Parathyroid adenoma (tissue), 2 donors: ENCODE data around the gene VAX1.
A peak's percentile ranks its signal among the peaks of the same experiment; 100 is the strongest.

Experiments
- H2AFZ ChIP-seq: fragments of 300-600 bp; sonication (generic); one replicate; pipeline ENCODE4 v1.7.0; 2017; ENCODE audit warnings: antibody characterized with exemption, mild to moderate bottlenecking
- H3K27ac ChIP-seq: fragments of 300-600 bp; sonication (generic); one replicate; pipeline ENCODE4 v1.7.0; 2017
- H3K27me3 ChIP-seq: fragments of 300-600 bp; sonication (generic); one replicate; pipeline ENCODE4 v1.7.0; 2017; ENCODE audit warnings: low read length; ENCODE audit not compliant: control insufficient read depth, insufficient read depth
- H3K36me3 ChIP-seq: fragments of 300-600 bp; sonication (generic); one replicate; pipeline ENCODE4 v1.7.0; 2017; ENCODE audit warnings: low read length; ENCODE audit not compliant: control insufficient read depth, insufficient read depth
- H3K4me1 ChIP-seq: fragments of 300-600 bp; sonication (generic); one replicate; pipeline ENCODE4 v1.7.0; 2017; ENCODE audit warnings: control low read depth
- H3K4me2 ChIP-seq: fragments of 300-600 bp; sonication (generic); one replicate; pipeline ENCODE4 v1.7.0; 2017; ENCODE audit warnings: low read length
- H3K4me3 ChIP-seq: fragments of 300-600 bp; sonication (generic); one replicate; pipeline ENCODE4 v1.7.0; 2017; ENCODE audit warnings: low read depth, low read length
- H3K79me2 ChIP-seq: fragments of 300-600 bp; sonication (generic); one replicate; pipeline ENCODE4 v1.7.0; 2017; ENCODE audit warnings: control low read depth
- H3K9ac ChIP-seq: fragments of 300-600 bp; sonication (generic); one replicate; pipeline ENCODE4 v1.7.0; 2017; ENCODE audit warnings: mild to moderate bottlenecking
- H3K9me3 ChIP-seq: fragments of 300-600 bp; sonication (generic); one replicate; pipeline ENCODE4 v1.7.0; 2017; ENCODE audit warnings: low read length; ENCODE audit not compliant: control insufficient read depth
- CTCF ChIP-seq: fragments of 300-600 bp; sonication (generic); IDR thresholded peaks from one replicate; pipeline ENCODE4 v1.7.0; 2017; ENCODE audit warnings: antibody characterized with exemption, mild to moderate bottlenecking
- donor health status: primary hyperparathyroidism.

The VAX1 gene

GRCh38 chr10:117167346-117167788, 29.3 kb upstream of the VAX1 start:
- Histone ChIP-seq H3K79me2 (no peaks in the 10 kb centered on the region), H2AFZ (peak overlapping the region; percentile 57), H3K27me3 (peaks cover 38% of the 10 kb centered on the region), H3K9ac (no peak overlapping the region), H3K4me3 (no peak overlapping the region), H3K4me2 (no peak overlapping the region), H3K27ac (no peak overlapping the region), H3K36me3 (no peaks in the 10 kb centered on the region), H3K4me1 (peaks cover 3% of the 10 kb centered on the region), H3K9me3 (no peaks in the 10 kb centered on the region)
- no peak for TF ChIP-seq CTCF

GRCh38 chr10:117166418-117167345, 28.6 kb upstream of the VAX1 start:
- H3K4me1 ChIP-seq = peaks cover 3% of the 10 kb centered on the region
- H2AFZ ChIP-seq = no peak overlapping the region
- no peak overlapping the region for H3K4me3 ChIP-seq
- no peaks in the 10 kb centered on the region for H3K79me2 ChIP-seq
- no peaks in the 10 kb centered on the region for H3K9me3 ChIP-seq
- TF ChIP-seq CTCF = no peak
- no peaks in the 10 kb centered on the region for H3K36me3 ChIP-seq
- H3K9ac ChIP-seq = no peak overlapping the region
- no peak overlapping the region for H3K4me2 ChIP-seq
- H3K27me3 ChIP-seq = peaks cover 41% of the 10 kb centered on the region
- no peak overlapping the region for H3K27ac ChIP-seq

- no peaks in the 10 kb centered on the region for H3K79me2 ChIP-seq
- H3K36me3 ChIP-seq = no peaks in the 10 kb centered on the region
- H3K4me3 ChIP-seq = no peak overlapping the region
- H3K9me3 ChIP-seq = no peaks in the 10 kb centered on the region
- no peak overlapping the region for H3K9ac ChIP-seq
- H3K27me3 ChIP-seq = peaks cover 37% of the 10 kb centered on the region
- peaks cover 3% of the 10 kb centered on the region for H3K4me1 ChIP-seq
- H2AFZ ChIP-seq = peak overlapping the region; percentile 39
- H3K27ac ChIP-seq = no peak overlapping the region
- peak; percentile 43 for TF ChIP-seq CTCF
- H3K4me2 ChIP-seq = peak overlapping the region; percentile 30
These were observed 27.7 kb upstream of the VAX1 start for GRCh38 chr10:117165538-117166417.

GRCh38 chr10:117164592-117165537, 26.8 kb upstream of the VAX1 start:
- TF ChIP-seq CTCF = no peak
- no peak overlapping the region for H3K9ac ChIP-seq
- no peak overlapping the region for H3K27ac ChIP-seq
- no peaks in the 10 kb centered on the region for H3K9me3 ChIP-seq
- peaks cover 3% of the 10 kb centered on the region for H3K4me1 ChIP-seq
- H3K79me2 ChIP-seq = no peaks in the 10 kb centered on the region
- peak overlapping the region; percentile 30 for H3K4me2 ChIP-seq
- H3K4me3 ChIP-seq = no peak overlapping the region
- H3K27me3 ChIP-seq = peaks cover 40% of the 10 kb centered on the region
- no peaks in the 10 kb centered on the region for H3K36me3 ChIP-seq
- H2AFZ ChIP-seq = peak overlapping the region; percentile 23
